CD4-positive, alpha-beta T cell treated with Interleukin-12 subunit alpha and Interleukin-12 subunit beta, for 1 hour (primary cell): ENCODE results near the gene SMIM38.

ENCODE experiments used
- DNase-seq: peaks from one replicate; pipeline ENCODE4 v3.0.0-alpha.2; 2020

Gene SMIM38

DNA sequence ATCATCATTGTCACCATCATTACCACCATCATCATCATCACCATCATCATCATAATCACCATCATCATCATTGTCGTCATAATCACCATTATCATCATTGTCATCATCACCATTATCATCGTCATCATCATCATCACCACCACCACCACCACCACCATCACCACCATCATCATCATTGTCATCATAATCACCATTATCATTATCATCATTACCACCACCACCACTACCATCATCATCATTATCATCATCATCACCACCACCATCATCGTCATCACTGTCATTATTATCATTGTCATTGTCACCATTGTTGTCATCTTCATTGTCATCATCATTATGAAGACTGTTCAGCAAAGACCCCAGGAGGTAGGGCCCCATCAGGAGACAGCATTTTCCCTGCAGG lies 33.3 kb downstream of the SMIM38 start:
- DNase-seq: no peak

DNA sequence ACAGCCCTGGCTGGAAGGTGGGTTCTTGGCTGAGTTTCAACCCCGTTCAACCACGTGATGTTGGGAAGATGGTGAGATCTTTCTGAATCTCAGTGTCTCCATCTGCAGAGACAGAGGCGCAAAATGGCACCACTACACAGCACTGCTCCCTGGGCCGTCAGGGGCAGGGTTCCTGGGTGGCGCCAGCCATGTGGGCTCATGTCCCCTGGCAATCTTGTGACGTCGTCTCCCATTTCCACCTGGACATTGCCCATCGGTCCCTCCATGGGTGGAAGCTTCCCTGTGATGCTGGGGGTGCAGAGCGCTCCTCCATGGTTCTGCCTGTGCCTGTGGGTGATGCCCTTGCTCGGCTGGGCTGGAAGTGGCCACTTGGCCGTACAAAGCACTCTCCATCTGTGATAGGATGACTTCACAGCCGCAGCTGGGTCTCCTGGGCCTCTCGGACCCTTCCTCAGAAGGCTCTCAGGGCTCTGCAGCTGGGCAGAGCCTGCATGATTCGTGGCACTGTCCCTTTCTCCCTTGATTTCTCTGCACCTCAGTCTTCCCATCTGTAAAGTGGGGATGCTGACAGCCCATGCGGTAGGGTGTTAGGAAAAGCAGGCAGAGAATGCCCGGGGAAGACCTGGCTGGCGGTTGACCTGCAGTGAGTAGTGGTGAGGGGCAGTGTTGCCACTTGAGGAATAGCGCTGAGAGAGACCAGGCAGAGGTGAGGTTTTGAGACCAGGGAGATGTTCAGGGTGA lies 35.2 kb downstream of the SMIM38 start:
- DNase-seq: no peak

DNA sequence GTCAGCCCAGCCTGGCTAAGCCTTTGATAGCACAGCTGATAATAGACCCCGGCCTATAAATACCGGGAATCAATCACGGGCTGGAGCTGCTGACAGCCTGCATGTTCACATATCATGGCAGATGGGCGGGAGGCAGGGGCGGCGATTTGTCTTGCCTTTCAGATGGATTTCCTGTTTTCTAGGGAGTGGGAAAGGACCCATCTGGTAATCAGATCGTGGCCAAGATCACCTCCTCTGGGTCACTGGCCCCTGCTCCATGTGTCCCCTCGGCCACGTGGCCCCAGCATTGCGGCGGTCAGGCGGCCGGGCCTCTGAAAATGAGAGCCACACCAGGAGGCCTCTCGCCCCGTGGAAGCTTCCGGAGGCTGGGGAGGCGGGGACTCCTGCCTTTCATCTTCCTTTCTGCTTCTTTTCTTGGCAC lies 36.6 kb downstream of the SMIM38 start:
- no peak for DNase-seq

DNA sequence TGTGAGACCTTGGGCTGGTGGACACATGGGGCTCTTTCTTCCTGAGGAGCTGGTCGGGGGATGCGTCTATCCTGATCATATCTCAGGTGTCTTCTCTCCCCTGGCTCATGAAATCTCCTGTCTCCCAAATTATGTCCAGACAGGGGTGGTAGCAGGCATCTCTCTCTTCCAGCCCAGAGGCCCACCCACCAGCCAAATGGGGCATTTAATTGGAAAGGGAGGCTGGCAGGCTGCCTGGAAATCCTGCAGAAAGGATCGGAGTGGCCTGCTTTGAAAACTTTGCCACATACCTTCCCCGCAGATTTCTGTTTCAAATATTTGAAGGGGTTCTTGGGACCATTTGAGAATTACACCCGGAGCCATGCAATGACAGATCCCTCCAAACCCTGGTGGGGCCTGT lies 37.4 kb downstream of the SMIM38 start:
- no peak for DNase-seq

DNA sequence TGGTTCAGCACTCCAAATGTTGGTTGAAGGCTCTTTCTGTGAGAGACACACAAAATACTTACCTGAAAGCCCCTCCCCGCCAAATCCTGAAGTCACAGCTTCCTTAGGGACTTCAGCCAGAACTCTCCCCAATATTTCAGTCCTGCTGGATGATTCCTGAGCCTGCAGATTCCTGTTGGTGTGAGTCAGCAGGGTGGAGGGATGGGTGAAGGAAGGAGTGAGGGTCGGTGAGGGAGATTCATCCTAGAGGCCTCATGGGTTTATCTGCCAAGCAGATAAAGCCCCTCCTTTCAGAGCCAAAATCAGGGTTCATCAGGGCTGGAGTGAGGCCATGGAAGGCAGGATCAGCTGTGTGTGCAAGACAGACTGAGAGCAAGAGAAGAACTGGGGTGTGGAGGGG lies 37.9 kb downstream of the SMIM38 start:
- DNase-seq: no peak

DNA sequence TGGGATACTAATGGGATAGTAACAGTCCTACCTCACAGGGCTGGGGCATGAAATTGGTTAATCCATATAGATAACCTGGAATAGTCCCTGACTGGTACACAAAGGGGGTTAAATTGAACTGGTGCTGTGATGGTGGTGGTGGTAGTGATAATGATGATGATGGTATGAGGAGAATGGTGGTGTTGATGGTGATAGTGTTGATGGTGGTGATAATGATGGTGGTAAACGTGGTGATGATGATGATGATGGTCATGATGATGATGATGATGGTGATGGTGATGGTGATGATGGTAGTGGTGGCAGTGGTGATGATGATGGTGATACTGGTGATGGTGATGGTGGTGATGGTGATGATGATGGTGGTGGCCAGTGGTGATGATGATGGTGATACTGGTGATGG lies 38.7 kb downstream of the SMIM38 start:
- no peak for DNase-seq

DNA sequence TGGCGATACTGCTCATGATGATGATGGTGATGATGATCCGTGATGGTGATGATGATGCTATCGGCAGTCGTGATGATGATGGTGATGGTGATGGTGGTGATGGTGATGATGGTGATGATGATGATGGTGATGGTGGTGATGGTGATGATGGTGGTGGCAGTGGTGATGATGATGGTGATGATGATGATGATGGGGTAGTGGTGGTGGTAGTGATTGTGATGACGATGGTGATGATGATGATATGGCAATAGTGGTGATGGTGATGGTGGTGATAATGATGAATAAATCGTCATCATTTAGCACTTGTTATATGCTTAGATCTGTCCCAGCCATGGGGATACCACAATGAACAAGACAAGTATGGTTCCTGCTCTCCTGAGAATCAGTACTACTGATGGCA lies 39.2 kb downstream of the SMIM38 start:
- DNase-seq: no peak

DNA sequence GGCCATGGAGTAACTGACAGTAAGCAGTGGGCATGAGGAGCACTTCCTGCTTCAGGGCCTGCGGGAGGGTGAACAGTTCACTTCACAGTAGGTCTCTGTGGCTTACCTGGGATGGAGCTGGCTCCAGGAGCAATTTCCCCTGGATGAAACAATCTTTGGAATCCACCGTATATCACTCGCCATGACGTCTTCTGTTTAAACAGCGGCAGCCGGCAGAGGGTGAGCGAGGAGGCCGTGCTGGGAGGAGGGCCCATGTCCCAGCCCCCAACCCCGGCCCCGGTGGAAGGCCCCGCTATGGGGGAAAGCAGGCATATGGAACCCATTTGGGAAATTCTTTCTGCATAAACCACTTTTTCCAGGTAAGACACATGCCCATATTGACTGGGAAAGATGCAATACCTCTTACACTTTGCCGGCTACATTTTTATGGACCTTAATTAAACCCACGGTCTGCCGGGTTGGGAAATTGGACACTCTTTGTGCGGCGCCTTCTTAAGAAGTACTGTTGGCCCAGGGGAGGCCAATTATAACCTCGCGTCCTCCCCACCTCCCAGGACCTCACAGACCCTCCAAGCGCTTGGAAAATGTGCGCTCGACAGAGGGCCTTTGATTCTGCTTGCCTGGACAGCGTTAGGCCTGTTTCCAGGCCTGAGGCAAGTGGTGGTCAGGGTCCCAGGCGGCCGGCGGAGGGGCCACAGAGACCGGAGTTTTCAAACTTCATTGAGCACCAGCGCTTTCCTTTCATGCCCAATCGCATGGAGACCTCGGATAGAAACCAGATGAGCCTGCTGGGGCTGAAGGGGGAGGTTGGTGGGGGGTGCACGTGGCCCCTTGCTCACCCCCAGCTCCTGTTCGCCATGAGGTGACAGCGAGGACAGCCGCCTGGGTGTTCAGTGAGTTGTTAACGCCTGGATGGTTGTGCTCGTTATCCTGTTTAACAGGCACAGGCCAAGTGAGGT lies 40.4 kb downstream of the SMIM38 start:
- no peak for DNase-seq

DNA sequence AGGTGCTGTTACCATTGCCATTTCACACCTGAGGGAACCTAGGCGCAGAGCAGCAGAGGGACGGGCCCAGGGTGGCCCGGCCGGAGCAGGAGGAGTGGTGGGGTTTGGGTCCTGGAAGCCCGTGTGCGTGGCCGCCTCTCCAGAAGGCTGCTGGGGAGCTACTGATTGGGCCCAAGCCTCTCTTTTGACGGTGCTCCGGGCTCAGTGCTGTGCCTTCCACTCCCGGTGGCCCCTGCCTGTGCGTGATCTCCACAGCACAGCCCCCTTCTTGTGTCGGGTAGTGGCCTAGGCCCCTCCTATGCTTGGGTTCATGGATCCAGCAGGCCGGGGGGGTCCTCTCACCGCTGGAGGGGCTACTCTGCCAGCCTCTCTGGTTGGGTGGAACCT lies 41.0 kb downstream of the SMIM38 start:
- DNase-seq: no peak

DNA sequence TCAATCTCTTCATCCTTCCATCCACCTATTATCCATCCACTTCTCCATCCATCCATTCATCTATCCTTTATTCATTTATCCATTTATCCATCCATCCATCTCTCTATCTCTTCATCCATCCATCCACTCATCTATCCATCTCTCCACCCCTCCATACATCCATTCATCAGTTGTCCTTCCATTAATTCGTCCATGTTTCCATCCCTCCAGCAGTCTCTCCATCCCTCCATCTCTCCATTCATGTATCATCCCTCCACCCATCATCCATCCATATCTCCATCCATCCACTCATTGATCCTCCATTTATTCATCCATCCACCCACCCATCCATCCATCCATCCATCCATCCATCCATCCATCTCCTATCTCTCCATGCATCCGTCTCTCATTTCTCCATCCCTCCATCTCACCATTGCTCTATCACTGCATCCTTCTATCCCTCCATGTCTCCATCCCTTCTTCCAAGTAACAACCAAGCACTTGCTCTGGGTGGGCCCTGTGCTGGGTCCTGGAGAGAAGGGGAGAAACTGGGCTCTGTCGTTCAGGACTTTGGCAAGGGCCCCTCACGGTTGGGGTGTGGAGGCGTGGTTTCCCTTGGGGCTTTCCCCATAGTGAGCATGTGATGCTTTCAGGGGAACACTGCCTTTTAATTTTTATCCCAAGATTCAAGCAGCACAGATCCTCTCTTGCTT lies 43.3 kb downstream of the SMIM38 start:
- no peak for DNase-seq

DNA sequence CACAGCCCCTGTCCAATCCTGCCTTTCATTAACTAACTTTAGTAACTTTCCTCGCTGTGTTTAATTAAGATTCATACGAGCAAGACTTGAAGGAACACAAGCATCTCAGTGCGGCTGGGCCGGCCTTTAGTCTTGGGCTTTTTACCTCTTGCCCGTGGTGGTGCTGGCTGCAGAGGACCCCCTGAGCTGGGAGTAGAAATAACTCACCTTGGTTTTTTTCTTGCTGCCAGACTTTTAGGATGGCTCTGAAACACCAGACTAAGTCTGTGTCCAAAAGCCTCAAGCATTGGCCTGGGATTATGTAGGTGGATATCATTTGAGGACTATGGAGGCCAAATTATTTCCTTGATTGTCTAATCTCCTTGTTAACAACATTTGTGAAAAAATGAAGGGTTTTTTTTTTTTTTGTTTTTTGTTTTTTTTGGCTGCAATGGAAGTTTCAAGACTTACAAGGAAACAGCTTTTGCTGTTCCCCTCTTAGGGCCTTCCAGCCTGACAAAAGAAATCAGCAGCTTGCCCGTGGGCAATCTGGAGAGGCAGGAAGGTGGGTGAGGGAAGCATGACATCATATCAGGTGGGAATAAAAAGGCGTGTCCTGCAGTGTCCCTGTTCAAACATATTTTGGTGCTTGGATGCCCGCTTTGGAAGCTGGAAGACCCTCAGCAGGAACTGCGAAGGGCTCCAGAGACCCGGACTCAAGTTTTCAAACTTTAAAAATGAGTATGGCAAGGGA lies 44.0 kb downstream of the SMIM38 start:
- DNase-seq: no peak

DNA sequence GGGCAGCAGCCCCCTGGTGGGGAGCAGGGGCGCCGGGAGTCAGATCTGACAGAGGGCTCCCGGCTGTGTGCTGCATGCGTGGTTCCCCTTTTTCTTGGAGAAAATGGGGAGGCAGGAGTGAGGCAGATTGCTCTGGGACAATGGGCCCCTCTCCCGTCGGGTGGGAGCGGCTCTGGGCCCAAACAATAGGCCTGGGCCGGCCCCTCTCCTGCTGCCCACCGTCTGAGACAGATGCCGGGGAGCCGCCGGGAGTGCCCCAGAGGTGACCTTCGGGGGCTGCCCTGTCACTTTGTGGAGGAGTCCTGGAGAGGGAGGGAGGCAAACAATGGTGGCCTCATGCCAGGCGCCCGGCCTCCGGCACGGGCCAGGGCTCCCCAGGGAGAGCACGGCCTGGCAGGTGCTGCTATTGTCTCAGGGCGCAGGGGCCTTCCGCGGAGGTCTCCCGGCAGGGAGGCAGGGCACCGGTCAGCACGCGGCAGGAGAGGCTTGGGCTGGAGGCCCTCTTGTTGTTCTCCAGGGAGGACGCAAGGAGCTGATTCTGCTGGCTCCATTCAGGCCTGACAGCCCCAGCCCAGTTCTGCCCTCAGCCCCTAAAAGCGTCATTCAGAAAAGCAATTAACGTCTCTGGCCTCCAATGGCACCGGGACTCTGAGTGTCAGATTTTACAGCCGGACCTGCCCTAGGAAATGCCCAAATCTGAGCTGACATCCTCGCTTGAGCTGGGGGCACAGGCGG lies 44.8 kb downstream of the SMIM38 start:
- no peak for DNase-seq

DNA sequence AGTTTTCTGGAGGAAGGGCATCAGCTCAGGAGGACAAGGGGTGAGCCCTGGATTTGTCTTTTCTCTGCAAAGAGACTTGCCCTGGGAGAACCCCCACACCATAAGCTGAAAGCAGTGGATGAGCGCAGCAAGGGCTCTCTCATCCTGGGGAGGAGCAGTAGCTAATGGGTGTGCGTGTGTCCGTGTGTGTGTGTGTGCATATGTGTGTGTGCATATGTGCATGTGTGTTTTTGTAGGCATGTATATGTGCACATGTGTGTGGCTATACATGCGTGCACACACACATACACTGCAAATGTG lies 45.3 kb downstream of the SMIM38 start:
- no peak for DNase-seq

DNA sequence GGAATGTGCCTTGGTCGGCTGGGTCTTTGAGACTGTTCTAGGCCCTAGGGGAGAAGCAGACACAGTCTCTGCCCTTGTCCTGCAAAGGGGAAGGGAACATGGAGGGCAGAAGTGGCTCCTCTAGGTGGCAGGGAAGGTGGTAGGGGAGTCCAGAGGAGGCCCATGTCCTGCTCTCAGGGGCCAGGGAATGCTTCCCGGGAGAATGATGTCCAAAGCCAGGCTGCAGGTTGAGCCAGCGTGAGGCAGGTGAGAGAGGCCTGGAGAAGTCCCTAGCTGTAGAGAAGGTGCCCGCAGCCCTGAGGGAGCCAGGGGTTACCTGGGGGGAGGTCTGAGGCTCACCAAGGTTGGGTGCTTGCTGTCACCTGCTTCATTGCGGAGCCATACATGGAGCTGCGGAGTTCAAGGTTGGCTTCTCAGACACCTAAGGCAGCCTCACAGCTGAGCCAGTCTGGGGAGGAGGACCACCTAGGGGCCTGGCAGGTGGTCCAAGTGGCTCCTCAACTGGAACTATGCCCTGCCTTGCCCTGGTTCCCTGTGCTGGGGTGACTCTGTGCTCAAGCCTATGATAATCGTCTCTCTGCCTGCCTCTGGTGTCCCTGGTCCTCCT lies 46.1 kb downstream of the SMIM38 start:
- DNase-seq: no peak

DNA sequence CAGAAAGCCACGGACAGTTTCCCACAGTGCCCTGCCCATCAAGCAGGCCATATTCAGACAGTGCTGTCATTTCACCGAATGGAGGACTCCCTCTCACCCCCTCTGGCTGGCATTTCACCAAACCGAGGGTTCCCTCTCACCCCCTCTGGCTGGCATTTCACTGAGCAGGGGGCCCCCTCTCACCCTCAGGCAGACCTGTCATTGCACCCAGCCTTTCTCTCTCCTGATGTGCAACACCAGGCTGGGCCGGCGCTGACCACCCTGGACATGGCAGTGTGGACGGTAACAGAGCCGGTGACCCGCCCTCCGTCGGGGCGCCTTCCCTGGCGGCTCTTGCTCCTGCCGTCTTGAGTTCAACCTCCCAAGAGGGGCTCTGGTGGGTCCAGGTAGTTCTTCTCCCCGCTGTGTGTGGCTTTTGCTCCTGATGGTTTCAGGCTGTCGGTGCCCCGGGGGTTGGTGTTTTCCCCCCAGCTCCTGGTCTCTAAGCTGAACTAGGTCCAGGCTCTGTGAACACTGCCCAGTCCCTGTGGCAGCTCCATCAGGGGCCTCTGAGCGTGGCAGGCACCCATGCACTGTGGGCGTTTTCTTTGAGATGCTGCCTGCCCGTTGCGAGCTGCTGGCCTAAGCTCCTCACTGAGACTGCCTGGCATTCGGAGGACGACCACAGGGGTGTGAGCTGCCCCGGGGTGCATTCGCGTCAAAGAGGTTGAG lies 46.9 kb downstream of the SMIM38 start:
- no peak for DNase-seq

DNA sequence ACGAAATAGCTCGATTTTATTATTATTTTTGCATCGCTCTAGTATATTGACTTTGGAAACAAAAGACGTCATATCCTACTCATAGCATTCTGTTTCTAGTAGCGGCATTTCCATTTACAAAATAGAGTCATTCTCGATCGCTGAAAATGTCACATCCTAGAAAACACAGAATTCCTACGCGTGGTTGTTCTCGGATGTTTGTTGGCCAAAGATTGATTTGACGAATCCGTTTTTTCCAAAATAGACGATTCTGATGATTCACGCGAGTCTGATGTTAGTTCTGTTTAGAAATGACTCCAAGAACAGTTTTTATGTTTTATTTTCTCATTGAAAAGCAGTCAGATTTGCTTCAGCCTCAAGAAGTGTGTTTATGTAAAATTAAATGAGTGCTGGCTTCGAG lies 47.6 kb downstream of the SMIM38 start:
- no peak for DNase-seq

DNA sequence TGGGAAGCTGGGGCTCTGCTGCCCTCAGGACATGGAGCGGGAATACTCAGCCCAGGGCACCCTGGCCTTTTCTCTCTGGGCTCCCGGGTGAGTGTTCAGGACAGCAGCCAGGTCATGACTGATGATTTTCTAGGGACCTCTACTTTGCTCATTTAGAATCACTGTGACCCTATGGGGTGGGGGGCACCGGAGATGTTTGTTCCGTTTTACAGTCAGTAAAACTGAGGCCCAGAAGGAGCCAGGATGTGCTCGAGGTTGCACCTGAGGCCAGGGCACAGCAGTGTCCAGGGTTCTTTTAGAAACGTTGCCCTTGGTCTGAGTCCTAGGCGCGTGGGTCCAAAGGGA lies 48.1 kb downstream of the SMIM38 start:
- no peak for DNase-seq

DNA sequence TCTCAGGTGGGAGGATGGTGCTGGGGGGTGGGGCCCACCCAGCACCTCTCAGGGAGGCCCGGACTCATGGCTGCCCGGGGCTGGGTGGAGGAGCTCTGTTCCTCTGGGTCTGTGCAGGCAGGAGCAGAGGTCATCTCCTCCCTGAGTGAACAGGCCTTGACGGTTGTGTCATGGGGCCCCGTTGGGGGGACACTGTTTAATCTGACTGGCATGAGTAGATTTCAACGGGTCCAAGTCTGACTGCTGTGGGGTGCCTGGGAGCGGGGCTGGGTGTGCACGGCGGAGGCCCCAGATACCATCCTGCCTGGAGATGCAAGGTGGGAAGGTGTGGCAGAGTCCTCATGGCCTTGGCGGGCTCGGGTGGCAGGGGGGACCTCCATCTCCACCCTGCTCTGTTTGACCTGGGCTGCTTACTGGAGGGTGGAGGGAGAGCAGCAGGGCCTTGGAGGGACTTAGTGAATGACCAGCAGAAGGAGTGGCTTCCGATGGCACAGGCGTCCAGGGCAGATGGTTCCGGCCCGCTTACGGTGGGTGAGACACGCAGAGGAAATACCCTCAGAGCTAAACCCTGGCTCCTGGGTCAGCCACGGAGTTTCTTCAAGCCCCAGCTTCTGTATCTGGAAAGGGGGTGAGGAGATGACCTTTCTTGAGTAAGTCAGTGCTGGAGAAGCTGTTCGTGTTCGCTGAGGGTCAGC lies 48.7 kb downstream of the SMIM38 start:
- no peak for DNase-seq

DNA sequence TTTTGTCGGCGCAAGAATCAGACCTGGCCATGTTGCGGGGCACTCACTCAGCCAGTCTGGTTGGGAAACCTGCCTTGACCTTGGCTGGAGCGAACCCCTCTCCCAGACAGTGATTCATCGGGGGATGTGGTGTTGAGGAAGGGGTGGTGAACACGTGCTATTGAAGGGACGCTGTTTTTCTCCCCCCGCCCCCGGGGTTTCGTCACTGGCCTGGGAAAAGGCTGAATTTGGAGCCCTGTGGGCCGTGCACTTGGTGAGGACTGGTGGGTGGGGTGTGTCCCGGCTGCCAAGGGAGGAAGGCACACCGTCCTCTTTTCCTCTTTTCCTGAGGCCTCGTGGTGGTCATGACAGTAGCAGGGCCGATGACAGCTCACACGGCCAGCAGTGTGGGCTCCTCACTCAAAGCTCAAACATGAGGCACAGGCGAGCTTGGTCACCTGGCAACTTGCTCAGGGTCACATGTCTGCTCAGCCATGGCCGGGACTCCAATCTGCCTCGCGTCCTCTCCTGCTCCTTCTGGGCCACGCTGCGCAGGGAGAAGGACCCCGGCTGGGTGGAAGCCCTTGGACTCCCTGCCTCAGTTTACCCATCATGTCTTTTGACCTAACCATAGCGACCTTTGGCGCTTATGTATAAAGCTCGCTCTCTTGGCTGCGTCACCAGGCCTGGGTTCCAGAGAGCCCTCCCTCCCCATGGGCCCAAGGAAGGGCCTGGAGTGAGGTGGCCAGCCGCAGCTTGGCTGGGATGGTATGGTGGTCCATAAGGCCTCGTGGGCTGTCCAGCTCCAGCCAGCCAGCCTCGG lies 49.4 kb downstream of the SMIM38 start:
- no peak for DNase-seq
